GM12891 (cell line): ENCODE results near the gene SLIRP.

ENCODE experiments used
- DNase-seq: peaks from one replicate; pipeline ENCODE4 v3.0.0; 2011; ENCODE audit warnings: low spot score; ENCODE audit not compliant: insufficient read length
- FAIRE-seq: peaks from 2 replicates; lab custom pipeline; 2011; peaks lifted over from hg19 to GRCh38; lab: Jason Lieb, UNC
- PAX5 ChIP-seq: IDR thresholded peaks from 2 replicates; pipeline ENCODE4 v1.6.1; 2011; ENCODE audit warnings: low read length, moderate library complexity, mild to moderate bottlenecking; ENCODE audit not compliant: insufficient read depth, severe bottlenecking
- POLR2A ChIP-seq: IDR thresholded peaks from 2 replicates; pipeline ENCODE4 v1.6.1; 2011; ENCODE audit warnings: low read depth, low read length, control low read depth
- POLR2AphosphoS5 ChIP-seq: IDR thresholded peaks from 2 replicates; pipeline ENCODE4 v1.6.1; 2011; ENCODE audit warnings: low read depth, low read length, control low read depth
- POU2F2 ChIP-seq: IDR thresholded peaks from 2 replicates; pipeline ENCODE4 v1.6.1; 2011; ENCODE audit warnings: low read depth, mild to moderate bottlenecking, control low read depth, low read length, moderate library complexity
- SPI1 ChIP-seq: IDR thresholded peaks from 2 replicates; pipeline ENCODE4 v1.6.1; 2011; ENCODE audit warnings: low read depth, low read length, control low read depth
- TAF1 ChIP-seq: IDR thresholded peaks from 2 replicates; pipeline ENCODE4 v1.6.1; 2011; ENCODE audit warnings: low read depth, low read length, control low read depth

SLIRP gene

DNA sequence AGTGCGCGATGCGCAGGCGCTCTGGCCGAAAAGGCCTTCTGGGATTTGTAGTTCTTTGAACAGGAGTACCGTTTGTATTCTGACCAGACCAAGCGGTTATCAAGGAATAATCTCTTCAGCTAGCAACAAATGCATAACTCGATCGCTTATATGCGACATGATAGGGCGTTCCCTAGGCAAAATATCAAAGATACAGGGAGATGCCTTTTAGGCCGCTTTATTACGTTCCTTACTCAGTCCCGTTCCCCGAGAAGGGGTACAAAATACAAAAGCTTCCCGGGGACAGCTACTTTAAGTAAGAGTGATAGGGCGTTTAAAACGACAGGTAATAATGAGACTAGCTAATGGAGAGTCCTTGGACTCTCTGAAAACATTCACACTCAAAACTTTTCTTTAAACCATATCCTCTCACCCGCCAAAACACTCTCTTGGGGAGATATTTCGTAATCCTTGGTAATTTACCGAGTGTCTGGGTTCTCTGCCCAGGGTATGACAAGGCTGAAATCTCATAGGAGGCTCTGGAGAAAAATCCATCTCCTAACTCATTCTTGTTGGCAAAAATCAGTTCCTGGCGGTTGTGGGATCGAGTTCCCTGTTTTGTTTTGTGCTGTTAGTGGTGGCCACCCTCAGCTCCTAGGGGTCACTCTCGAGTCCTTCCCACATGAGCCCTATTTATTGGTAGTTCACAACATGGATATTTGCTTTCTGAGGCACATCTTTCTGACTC lies 53.5 kb downstream of the SLIRP start:
- DNase-seq (no peak), FAIRE-seq (peak; percentile 92)
- TF ChIP-seq PAX5 (no peak), POLR2A (no peak), POLR2AphosphoS5 (no peak), TAF1 (no peak), SPI1 (no peak)

DNA sequence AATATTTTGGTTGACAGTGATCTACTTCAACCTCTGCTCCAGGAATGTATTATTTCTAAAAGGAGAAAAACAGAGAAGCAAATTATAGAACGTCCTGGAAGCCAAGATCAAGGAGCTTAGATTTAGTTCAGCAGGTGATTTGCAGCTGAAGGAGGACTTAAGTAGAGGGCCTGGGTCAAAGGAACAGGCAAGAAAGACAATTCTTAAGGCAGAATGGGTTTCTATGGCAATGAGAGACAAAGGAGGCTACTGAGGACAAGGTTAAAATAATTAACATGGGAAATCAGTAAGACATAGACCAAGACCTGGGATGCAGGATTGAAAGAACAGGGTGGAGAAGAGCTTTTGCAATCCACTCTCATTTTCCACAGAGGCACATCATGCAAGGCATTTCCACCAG lies 55.4 kb downstream of the SLIRP start:
- no peak for FAIRE-seq
- DNase-seq, result no peak
- TF ChIP-seq POLR2AphosphoS5 (no peak), POLR2A (no peak), TAF1 (no peak), SPI1 (no peak), POU2F2 (no peak), PAX5 (no peak)

DNA sequence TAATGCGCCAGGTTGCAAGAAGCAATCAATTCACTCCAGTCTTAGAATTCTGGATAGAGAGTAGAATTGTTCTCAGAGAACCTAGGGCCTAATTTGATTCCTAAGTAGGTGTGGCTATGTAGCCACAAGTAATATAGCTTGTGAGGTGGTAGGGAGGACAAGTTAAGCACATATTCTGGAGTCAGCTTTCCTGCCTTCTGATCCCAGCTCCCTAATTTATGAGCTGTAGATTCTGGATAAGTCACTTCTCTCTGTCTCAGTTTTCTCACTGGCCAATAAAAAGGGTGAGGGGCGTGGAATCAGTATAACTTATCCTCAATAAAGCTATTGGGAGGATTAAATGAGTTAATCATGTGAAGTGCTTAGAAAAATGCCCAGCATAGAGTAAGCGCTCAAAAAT lies 56.1 kb downstream of the SLIRP start:
- TF ChIP-seq PAX5, result no peak
- TF ChIP-seq POU2F2, result no peak
- TF ChIP-seq POLR2AphosphoS5, result no peak
- TF ChIP-seq SPI1, result no peak
- no peak for TF ChIP-seq POLR2A
- no peak for TF ChIP-seq TAF1
- no peak for DNase-seq

More for the DNA sequence above, 56.1 kb downstream of the SLIRP start:
- FAIRE-seq, result no peak
